ENCODE data around the gene NUP93. TPM values are rescaled to one million over a fixed set of nuclear protein-coding genes. Genes with fewer than 3 reads are reported as not detected.

NUP93 gene
- total RNA-seq, 1 donor from 2014 or later = 57.2 TPM

GRCh38 chr16:56838622-56839337 is 108.9 kb downstream of the NUP93 start:
- Histone ChIP-seq H3K27ac (no peak overlapping the region), H3K27me3 (no peaks in the 10 kb centered on the region), H3K9me3 (no peaks in the 10 kb centered on the region), H3K36me3 (peaks cover 66% of the 10 kb centered on the region), H3K4me3 (no peak overlapping the region), H3K4me1 (no peaks in the 10 kb centered on the region)
- intact Hi-C loops (cut with DNase I) = no loop called here
- ATAC-seq (no peak), DNase-seq (no peak)
- TF ChIP-seq CTCF (IDR thresholded peaks at IDR 0.05) = no peak

- no peak for TF ChIP-seq CTCF (IDR thresholded peaks at IDR 0.05)
- Histone ChIP-seq H3K4me1 (no peaks in the 10 kb centered on the region), H3K4me3 (no peak overlapping the region), H3K27ac (no peak overlapping the region), H3K36me3 (peaks cover 48% of the 10 kb centered on the region), H3K9me3 (no peaks in the 10 kb centered on the region), H3K27me3 (no peaks in the 10 kb centered on the region)
- no peak for DNase-seq
- intact Hi-C loops (cut with DNase I) = no loop called here
- ATAC-seq = no peak
Measured at GRCh38 chr16:56841233-56841632, 111.3 kb downstream of the NUP93 start.

GRCh38 chr16:56841659-56842058 is 111.7 kb downstream of the NUP93 start:
- Histone ChIP-seq H3K36me3 (peaks cover 48% of the 10 kb centered on the region), H3K27ac (no peak overlapping the region), H3K4me1 (no peaks in the 10 kb centered on the region), H3K9me3 (no peaks in the 10 kb centered on the region), H3K27me3 (no peaks in the 10 kb centered on the region), H3K4me3 (no peak overlapping the region)
- no peak for TF ChIP-seq CTCF (IDR thresholded peaks at IDR 0.05)
- ATAC-seq (peak; percentile 51), DNase-seq (no peak)
- intact Hi-C loops (cut with DNase I) = no loop called here

GRCh38 chr16:56842133-56842532 is 112.2 kb downstream of the NUP93 start:
- DNase-seq = no peak
- H3K4me3 ChIP-seq = no peak overlapping the region
- intact Hi-C loops (cut with DNase I) = no loop called here
- H3K27me3 ChIP-seq = no peaks in the 10 kb centered on the region
- H3K27ac ChIP-seq = no peak overlapping the region
- H3K36me3 ChIP-seq = peaks cover 43% of the 10 kb centered on the region
- H3K4me1 ChIP-seq = peaks cover 2% of the 10 kb centered on the region
- H3K9me3 ChIP-seq = no peaks in the 10 kb centered on the region
- TF ChIP-seq CTCF (IDR thresholded peaks at IDR 0.05) = no peak
- no peak for ATAC-seq

GRCh38 chr16:56844056-56844455 is 114.1 kb downstream of the NUP93 start:
- Histone ChIP-seq H3K27ac (no peak overlapping the region), H3K27me3 (no peaks in the 10 kb centered on the region), H3K4me1 (peaks cover 20% of the 10 kb centered on the region), H3K9me3 (no peaks in the 10 kb centered on the region), H3K36me3 (peaks cover 28% of the 10 kb centered on the region), H3K4me3 (no peak overlapping the region)
- intact Hi-C loops (cut with DNase I) = no loop called here
- ATAC-seq = peak; percentile 5
- no peak for DNase-seq
- no peak for TF ChIP-seq CTCF (IDR thresholded peaks at IDR 0.05)

Measured in upper lobe of right lung (tissue), 1 donor.